A673 (cell line): ENCODE data around the gene TMTC4.

Experiments
- EZH2 ChIP-seq: fragments of 200-600 bp; sonication (generic); IDR thresholded peaks from 2 replicates; pipeline ENCODE4 v1.6.1; 2017; ENCODE audit warnings: borderline replicate concordance, low read depth, mild to moderate bottlenecking, mixed read lengths, antibody characterized with exemption, low read length; ENCODE audit not compliant: poor library complexity, severe bottlenecking
- TF ChIP-seq, protein P1 (sequence below): fragments of 300-800, 200-600 bp; sonication (generic); conservative IDR thresholded peaks from 2 replicates; pipeline ENCODE4 v1.5.1; 2017; ENCODE audit warnings: low read depth, mild to moderate bottlenecking, antibody characterized with exemption, low read length, moderate library complexity, mixed read lengths

DNA sequence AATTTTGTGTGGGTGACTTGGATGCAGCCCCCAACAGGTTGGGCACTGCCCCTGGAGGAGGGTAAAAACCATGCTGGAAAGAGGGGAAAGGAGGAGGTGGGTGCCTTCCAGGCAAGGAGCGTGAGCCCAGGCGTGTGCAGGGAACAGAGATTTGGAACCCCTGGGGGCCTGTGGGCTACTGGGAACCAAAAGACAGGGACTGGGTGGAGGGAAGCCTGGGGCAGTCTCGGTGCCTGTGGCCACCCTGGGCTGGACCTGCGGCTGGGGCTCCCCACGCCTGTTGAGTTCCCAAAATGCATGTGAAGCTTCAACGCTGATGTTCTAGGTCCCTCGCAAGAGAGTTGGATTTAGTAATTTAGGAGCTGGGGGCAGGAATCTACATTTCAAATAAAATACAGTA lies 110.8 kb downstream of the TMTC4 start:
- no peak for TF ChIP-seq EZH2
- TF ChIP-seq, protein P1, sequence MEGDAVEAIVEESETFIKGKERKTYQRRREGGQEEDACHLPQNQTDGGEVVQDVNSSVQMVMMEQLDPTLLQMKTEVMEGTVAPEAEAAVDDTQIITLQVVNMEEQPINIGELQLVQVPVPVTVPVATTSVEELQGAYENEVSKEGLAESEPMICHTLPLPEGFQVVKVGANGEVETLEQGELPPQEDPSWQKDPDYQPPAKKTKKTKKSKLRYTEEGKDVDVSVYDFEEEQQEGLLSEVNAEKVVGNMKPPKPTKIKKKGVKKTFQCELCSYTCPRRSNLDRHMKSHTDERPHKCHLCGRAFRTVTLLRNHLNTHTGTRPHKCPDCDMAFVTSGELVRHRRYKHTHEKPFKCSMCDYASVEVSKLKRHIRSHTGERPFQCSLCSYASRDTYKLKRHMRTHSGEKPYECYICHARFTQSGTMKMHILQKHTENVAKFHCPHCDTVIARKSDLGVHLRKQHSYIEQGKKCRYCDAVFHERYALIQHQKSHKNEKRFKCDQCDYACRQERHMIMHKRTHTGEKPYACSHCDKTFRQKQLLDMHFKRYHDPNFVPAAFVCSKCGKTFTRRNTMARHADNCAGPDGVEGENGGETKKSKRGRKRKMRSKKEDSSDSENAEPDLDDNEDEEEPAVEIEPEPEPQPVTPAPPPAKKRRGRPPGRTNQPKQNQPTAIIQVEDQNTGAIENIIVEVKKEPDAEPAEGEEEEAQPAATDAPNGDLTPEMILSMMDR, result no peak
